ENCODE results near the gene DEFB112.

Gene DEFB112

GRCh38 chr6:49995278-49995677, 54.5 kb downstream of the DEFB112 start:
- no peak for DNase-seq (ENCODE audit: low spot score)
